GM19438 (cell line): ENCODE data around the gene CORO6.

Experiments used
- ATAC-seq: cut with Tn5 transposase; IDR thresholded peaks from one replicate; pipeline ENCODE4 v1.9.1; 2021; ENCODE audit warnings: low read depth; ENCODE audit not compliant: unreplicated experiment

CORO6 gene

DNA sequence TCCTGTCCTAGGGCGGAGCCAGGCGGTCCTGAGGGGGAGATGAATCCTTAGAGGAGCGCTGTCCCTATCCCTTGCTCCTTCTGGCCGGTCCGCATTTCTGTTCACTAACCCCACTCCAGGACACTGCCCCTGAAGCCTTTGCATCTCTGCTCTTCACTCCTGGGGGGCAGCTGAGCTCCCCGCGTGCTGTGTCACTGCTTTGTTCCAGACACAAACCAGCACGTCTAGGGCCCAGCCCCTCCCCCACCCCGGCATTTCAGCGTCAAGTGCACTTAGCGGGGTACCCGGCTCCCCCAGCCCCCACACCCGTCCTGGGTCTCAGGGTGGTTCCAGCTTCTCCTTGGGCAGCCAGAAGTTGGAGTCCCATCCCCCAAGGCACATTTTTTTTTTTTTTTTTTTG lies 8.9 kb downstream of the CORO6 start:
- ATAC-seq: no peak

DNA sequence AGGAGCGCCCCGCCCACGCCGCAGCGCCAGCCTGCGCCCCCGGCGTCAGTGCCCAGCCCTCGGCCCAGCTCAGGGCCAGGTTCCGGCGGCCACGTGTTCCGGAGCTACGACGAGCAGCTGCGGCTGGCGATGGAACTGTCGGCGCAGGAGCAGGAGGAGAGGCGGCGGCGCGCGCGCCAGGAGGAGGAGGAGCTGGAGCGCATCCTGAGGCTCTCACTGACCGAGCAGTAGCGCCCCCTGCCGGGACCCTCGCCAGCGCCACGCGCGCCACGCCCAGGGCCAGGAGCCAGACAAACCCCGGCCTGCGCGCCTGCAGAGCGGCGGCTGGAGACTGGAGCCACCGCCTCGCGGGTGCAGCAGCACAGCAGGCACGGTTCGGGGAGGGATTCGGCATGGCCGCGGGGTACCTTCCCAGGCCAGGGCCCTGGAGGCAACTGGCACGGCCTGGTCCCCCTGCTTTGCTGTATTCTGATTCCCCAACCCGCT lies 9.3 kb downstream of the CORO6 start:
- no peak for ATAC-seq

- no peak for ATAC-seq
These were observed 10.1 kb downstream of the CORO6 start for GRCh38 chr17:29612404-29613280.

GRCh38 chr17:29612094-29612403 lies 10.7 kb downstream of the CORO6 start:
- ATAC-seq: no peak

DNA sequence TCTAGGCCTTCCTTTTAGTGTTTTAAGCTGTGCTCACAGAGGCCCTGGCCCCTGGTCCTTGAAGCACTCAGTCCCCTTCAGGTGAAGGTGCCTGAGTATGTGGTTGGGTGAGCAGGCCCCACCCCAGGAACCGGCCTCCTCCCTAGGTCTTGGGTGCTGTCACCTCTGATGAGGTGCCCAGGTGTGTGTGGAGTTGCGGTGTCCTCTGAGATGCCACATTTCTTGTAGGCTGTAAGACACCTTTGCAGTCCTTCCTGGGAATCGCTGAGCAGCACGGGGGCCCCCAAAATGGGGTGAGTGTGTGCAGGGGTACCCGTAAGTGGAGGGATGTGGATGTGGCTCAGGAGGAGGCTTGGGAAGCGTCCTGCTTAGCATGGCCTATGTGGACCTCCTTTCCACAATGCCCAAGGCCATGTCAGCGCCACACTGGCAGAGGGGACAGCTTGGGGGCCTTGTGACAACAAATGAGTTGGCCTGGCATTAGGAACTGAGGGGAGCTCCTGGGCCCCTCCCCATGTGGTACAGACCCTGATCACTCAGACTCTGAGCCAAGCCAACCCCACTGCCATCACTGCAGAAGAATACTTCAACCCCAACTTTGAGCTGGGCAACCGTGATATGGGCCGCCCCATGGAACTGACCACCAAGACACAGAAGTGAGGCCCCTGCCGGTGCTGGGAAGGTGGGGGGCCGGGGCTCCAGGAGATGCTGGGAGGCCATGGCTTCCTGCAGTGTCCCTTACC lies 11.2 kb downstream of the CORO6 start:
- ATAC-seq: no peak

- no peak for ATAC-seq
These were observed 12.3 kb downstream of the CORO6 start for GRCh38 chr17:29610395-29610794.

DNA sequence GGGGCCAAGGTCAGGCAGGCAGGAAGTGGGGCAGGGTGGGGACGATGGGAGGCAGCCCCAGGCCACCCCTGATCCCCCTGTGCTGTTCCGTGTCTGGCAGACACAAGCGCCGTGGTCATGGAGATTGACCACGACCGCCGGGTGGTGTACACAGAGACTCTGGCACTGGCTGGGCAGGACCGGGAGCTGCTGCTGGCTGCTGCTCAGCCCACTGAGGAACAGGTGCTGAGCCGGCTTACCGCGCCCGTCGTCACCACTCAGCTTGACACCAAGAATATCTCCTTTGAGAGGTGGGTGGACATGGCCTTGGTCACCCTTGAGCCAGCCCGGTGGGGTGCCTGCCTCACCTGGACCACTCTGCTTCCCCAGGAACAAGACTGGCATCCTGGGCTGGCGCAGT lies 13.7 kb downstream of the CORO6 start:
- no peak for ATAC-seq

GRCh38 chr17:29607557-29608195 lies 15.0 kb downstream of the CORO6 start:
- ATAC-seq: no peak

GRCh38 chr17:29603109-29603674 lies 19.5 kb downstream of the CORO6 start:
- no peak for ATAC-seq

GRCh38 chr17:29597361-29598172 lies 25.1 kb downstream of the CORO6 start:
- no peak for ATAC-seq

- no peak for ATAC-seq
These were observed 25.9 kb downstream of the CORO6 start for GRCh38 chr17:29596811-29597210.

DNA sequence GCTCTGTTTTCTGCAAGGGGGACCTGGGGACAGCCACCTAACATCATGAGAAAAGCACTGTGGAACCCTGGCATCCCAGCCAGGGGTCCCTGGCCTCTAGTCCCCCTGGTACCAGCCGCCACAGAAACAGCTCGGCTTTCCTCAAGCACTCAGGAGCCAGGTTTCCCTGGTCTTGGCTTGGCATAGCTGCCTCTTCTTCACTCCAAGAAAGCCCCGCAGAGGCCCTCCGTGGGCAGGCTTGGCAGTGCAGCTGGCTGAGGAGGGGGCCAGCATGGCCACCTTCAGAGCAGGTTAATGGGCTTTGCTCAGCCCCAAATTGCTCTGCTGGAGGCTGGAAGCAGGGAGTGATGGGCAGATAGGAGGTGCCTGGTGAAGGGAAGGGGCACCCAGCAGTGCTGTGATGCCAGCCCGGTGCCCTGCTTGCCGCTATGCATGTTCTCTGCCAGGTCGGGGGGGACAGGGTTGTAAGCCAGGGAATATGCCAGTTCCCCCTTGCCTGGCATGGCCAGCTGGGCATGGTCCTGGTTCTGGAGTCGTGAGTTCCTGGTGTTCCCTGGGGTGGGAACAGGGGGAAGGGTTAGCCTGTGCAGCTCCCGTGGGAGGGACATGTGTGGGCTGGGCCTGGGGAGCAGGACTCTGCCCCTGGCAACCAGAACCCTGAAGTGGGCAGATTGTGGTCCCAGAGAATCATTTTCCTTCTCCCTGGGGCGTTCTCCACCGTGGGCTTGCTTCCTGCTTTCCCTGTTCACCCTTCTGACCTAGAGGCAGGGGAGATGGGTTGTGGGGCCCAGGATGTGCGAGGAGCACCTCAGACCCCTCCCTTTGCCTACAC lies 26.6 kb downstream of the CORO6 start:
- ATAC-seq: no peak

- no peak for ATAC-seq
These were observed 27.4 kb downstream of the CORO6 start for GRCh38 chr17:29595107-29595942.

GRCh38 chr17:29594519-29595090 lies 28.1 kb downstream of the CORO6 start:
- ATAC-seq: no peak

DNA sequence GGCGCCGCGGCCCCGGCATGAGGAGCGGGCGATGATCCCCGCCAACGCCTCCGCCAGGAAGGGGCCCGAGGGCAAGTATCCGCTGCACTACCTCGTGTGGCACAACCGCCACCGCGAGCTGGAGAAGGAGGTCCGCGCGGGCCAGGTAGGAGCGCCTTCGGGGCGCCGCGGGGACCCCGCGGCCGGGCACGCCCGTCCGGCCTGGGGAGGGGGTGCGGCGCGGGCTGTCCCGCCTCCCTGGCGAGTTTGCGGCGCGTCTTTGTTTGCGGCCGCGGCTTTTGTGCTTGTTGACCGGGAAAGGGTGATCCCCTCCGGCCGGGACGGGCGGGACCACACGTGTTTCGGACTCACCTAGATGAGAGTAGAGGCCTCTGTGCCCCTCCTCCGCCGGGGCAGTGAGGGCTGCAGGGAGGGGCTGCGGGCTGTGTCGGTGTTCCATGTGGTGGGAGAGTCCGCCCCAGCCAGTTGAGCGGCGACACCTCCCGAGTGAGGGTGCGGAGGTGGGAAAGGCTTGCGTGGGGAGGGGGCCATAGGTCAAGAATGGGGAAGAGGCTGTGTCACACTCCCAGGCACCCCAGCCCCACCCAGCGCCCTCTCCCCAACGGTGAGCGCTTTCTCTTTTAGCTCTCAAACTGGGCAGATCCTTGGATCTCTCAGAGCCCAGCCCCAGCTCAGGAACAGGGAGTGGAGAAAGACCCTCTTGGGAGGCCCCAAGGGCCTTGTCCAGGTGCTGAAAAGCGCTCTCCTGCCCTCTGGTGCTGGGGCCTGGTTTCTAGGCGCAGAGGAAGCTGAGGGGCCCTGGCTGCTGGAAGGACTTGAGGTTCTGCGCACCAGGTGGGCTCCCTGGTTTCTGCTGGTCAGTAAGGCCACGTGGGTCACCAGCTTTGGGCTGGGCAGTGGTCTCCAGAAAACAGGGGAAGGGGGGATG lies 28.9 kb downstream of the CORO6 start:
- ATAC-seq: no peak

- no peak for ATAC-seq
These were observed 29.7 kb downstream of the CORO6 start, which contains the start of gene ANKRD13B for GRCh38 chr17:29592850-29593551. Gene ANKRD13B (plus strand): TSS chr17:29593132. CDS start chr17:29593622, 490 bp downstream.
